ENCODE results near the gene CEND1.
"Not testable (repeated sequence)": the region's sequence is repeated elsewhere in the genome, so short reads cannot be mapped to it uniquely, and the experiment has no call there.

The CEND1 gene

DNA sequence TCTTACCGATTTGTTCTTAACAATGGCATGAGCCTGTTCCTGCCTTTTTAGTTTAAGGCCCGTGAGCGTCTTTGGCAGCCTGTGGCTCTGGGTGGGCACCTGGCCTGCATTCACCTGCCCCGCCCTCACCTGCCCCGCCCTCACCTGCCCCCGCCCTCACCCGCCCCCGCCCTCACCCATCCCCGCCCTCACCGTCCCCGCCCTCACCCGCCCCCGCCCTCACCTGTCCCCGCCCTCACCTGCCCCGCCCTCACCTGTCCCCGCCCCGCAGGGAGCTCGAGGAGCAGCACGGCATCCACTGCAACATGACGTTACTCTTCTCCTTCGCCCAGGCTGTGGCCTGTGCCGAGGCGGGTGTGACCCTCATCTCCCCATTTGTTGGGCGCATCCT, 26.8 kb downstream of the CEND1 start:
- no peak for DNase-seq

DNA sequence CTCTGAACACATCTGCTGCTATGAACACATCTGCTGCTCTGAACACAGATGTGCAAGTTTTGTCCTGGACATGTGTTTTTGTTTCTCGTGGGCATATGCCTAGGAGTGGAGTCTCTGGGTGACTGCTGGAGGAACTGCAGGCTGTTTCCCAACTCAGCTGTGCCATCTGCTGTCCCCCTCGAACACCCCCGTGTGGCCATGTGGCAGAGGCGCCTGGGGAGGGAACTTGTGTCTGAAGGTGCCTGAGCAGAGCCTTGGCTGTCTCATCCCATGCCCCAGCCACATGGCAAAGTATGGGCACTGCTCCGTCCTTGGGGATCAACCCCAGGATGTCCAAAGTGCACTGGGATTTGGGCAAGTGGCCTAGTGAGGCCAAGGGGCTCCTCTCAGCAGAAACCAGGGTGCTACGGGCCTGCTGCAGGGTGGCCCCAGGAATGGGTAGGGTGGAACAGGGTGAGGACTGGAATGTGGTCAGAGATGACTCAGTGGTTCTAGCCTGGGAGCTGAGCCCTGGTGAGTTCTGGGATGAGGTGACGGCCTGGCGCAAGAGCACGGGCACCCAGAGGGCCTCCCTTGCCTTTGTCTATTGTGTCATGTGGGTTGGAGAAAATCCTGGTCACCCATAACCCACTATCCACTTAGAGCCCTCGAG, 27.3 kb downstream of the CEND1 start:
- DNase-seq = peak; percentile 44

GRCh38 chr11:761526-762108, 28.3 kb downstream of the CEND1 start:
- DNase-seq = no peak

- DNase-seq = no peak
Measured at GRCh38 chr11:760236-760635, 29.7 kb downstream of the CEND1 start.

DNA sequence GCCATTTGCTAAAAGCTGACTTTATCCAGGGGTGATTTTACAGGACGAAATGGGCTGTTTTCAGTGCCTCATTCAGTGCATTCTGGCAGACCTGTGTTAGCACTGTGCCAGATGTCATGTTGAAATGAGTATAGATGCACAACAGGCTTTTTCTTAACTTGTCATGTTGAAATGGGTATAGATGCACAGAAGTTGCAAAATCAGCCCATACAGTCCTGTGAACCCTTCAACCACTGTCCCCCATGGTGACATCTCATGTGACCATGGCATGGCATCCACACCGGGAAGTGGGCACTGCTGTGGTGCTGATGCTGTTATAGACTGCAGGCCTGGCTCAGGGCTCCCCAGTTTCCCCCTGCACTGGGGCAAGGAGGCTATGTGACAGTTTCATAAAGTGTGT, 40.2 kb downstream of the CEND1 start:
- no peak for DNase-seq

- peak; percentile 32 for DNase-seq
Measured at GRCh38 chr11:748007-748359, 41.9 kb downstream of the CEND1 start.

DNA sequence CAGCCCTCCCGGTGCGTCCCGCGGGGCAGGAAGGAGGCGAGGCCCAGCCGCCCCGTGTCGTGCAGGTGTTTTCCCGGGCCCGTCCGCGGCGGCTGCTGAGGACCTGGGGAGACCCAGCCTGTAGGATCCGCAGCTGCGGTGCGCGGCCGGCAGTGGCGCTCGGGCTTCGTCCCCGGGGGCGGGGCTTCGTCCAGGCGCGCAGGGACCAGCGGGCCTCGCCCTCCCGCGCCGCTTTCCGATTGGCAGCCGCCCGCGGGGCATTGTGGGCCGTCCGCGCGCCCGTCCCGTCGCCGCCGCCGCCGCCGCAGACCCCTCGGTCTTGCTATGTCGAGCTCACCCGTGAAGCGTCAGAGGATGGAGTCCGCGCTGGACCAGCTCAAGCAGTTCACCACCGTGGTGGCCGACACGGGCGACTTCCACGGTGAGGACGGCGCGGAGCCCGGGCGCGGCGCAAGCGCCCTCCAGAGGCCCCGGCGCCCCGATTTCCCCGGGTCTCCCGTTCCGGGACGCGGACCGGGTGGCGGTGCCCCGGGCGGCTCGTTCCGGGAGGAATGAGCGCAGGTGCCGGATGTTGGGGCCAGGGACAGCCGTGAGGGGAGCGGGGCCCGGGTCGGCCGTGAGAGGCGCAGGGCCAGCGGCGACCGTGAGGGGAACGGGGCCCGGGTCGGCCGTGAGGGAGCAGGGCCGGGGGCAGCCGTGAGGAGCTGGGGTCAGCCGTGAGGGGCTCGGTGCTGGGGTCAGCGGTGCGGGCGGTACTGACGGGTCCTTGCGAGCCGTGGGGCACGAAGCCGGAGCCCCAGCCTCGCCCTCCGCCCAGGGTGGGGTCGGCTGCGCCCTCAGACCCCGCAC, 42.5 kb downstream of the CEND1 start, which contains the start of gene TALDO1:
Gene TALDO1 (plus strand): TSS at position 307 of the 849 bp plus-strand sequence. CDS start 18 bp downstream, at position 325.
- DNase-seq = peak; percentile 86

- DNase-seq = peak; percentile 62
Measured at GRCh38 chr11:746289-747157, 43.4 kb downstream of the CEND1 start.

GRCh38 chr11:745428-745827, 44.5 kb downstream of the CEND1 start:
- no peak for DNase-seq

DNA sequence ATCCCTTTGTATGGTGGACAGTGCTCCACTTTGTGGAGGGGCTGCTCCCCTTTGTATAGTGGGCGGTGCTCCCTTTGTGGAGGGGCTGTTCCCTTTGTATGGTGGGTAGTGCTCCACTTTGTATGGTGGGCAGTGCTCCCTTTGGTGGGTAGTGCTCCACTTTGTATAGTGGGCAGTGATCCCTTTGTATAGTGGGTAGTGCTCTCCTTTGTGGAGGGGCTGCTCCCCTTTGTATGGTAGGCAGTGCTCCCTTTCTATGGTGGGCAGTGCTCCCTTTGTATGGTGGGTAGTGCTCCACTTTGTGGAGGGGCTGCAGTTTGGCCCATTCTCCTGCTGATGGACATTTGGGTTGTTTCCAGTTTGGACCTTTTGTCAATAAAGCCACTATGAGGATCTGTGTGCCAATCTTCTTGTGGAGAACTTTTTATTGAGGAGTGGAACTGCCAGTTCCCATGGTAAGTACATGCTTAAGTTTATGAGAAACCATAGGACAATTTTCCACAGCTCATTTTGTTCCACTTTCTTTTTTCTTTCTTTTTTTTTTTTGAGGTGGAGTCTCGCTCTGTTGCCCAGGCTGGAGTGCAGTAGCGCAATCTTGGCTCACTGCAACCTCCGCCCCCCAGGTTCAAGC, 47.2 kb downstream of the CEND1 start:
- no peak for DNase-seq

DNA sequence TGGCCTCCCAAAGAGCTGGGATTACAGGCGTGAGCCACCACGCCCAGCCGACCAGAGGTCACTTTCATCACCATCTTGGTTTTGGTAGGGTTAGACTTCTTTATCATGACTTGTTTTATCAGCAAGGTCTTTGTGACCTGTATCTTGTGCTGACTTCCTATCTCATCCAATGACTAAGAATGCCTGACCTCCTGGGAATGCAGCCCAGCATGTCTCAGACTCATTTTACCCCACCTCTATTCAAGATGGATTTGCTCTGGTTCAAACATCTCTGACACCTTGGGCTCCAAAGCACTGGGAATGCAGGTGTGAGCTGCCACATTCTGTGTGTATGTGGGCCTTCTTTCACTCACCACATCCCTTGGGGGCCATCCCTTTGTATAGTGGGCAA, 47.7 kb downstream of the CEND1 start:
- no peak for DNase-seq

DNA sequence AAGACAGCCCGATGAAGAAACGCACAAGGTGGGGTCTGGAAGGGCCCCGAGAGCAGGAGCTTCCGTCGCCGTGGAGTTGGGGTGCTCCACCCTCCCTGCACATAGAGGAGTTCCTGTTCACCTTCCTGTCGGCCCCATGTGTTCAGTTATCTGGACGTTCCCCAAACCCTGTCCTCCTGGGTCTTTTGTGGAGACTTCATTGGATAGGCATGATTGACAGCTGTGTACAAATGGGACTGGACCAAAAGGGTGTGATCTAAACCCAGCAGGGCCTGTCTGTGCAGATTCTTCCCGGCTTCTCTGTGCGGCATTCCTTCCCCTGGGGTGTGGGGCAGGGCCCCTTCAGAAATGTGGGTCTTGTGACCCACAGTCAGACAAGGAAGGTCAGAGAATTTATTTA, 52.0 kb downstream of the CEND1 start:
- DNase-seq = not testable (repeated sequence)

GRCh38 chr11:737366-737765, 52.5 kb downstream of the CEND1 start:
- peak; percentile 43 for DNase-seq

All from midbrain (tissue), 1 donor.